CMK (cell line): ENCODE measurements around the gene CCAR1.
"Not testable (repeated sequence)": the region's sequence is repeated elsewhere in the genome, so short reads cannot be mapped to it uniquely, and the experiment has no call there.

Source experiments
- DNase-seq: peaks from one replicate; pipeline ENCODE4 v3.0.0-alpha.2; 2010; ENCODE audit warnings: low read depth

CCAR1 gene

GRCh38 chr10:68759223-68759863 is 38.3 kb downstream of the CCAR1 start:
- no peak for DNase-seq

- no peak for DNase-seq
Measured at GRCh38 chr10:68759967-68760366, 38.9 kb downstream of the CCAR1 start.

DNA sequence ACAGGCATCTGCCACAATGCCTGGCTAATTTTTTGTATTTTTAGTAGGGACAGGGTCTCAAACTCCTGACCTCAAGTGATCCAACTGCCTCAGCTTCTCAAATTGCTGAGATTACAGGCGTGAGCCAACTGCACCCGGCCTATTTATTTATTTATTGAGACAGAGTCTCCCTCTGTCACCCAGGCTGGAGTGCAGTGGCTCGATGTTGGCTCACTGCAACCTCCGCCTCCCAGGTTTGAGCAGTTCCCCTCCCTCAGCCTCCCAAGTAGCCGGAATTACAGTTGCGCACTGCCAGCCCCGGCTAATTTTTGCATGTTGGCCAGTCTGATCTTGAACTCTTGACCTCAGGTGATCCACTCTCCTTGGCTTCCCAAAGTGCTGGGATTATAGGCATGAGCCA is 46.4 kb downstream of the CCAR1 start:
- DNase-seq, result not testable (repeated sequence)

DNA sequence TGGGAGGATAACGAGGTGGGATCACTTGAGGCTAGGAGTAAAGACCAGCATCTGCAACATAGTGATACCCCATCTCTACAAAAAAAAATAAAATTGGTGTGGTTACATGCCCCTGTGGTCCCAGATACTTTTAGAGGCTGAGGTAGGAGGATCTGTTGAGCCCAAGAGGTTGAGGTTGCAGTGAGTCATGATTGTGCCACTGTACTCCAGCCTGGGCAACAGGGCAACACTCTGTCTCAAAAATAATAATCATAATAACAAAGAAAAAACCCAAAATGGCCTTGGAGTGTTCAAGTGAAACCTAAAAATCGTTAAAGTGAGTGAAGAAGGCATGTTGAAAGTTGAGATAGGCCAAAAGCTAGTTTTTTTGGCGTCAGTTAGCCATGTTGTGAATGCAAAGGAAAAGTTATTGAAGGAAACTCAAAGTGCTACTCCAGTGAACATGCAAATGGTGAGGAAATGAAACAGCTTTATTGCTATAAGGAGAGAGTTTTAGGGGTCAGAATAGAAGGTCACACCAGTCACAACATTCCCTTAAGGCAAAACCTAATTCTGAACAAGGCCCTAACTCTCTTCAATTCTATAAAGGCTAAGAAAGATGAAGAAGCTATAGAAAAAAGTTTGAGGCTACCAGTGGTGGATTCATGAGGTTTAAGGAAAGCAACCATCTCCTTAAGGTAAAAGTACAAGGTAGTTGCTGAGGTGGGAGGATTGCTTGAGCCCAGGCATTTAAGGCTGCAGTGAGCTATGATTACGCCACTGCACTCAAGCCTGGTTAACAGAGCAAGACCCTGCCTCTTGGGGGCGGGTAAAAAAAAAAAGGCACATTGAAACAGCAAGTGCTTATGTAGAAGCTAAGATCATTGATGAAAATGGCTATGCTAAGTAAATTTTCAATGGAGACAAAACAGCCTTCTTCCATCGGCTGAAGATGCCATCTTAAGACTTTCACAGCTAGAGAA is 60.9 kb downstream of the CCAR1 start:
- no peak for DNase-seq

- DNase-seq, result no peak
Measured at GRCh38 chr10:68784476-68784875, 63.4 kb downstream of the CCAR1 start.

DNA sequence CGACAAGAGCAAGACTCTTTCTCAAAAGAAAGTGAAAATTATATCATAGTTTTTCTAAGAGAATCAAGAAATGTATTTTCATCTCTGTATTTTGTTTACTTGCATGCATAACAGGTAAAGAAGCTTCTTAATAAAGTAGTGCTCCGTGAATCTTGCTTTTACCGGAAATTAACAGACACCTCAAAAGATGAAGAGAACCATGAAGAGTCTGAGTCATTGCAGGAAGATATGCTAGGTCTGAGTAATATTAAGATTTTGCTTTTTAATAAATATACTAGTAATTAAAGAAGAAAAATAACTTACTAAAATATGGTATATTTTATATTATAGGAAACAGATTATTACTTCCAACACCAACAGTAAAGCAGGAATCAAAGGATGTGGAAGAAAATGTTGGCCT is 66.8 kb downstream of the CCAR1 start:
- no peak for DNase-seq

GRCh38 chr10:68790476-68790875 is 69.4 kb downstream of the CCAR1 start:
- DNase-seq, result no peak

DNA sequence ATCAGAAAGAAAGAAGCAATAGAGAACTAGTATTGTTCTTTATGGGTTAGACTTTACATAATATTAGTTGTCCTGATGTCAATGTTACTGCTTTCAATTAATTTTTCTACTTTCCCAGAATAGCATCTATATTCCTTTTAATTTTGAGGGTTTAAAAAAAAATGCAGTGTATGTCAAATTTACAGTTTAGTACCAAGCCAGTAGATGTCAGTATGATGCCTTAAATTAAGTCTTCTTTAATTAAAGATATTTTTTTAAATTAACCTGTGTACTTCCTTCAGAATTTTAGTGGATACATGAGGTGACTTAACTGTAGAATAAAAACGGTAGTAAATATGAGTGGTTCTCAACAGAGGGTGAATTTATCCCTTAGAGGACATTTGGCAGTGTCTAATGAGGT is 71.1 kb downstream of the CCAR1 start:
- no peak for DNase-seq

DNA sequence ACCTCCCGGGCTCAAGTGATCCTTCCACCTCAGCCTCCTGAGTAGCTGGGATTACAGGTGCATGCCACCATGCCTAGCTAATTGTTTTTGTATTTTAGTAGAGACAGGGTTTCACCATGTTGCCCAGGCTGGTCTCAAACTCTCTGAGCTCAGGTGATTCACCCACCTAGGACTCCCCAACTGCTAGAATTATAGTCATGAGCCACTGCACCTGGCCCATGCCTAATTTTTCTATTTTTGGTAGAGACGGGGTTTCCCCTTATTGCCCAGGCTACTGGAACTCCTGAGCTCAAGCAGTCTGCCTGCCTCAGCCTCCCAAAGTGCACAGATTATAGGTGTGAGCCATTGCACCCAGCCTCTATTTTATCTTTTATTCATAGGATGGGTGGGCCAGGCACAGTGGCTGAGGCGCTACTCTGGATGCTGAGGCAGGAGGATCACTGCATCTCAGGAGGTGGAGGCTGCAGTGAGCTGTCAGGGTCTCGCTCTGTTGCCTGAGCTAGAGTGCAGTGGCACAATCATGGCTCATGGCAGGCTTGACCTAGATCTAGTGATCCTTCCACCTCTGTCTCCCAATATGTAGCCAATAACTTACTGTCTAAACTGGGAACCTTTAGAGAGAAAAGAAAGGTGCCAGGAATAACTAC is 75.0 kb downstream of the CCAR1 start:
- DNase-seq, result no peak

DNA sequence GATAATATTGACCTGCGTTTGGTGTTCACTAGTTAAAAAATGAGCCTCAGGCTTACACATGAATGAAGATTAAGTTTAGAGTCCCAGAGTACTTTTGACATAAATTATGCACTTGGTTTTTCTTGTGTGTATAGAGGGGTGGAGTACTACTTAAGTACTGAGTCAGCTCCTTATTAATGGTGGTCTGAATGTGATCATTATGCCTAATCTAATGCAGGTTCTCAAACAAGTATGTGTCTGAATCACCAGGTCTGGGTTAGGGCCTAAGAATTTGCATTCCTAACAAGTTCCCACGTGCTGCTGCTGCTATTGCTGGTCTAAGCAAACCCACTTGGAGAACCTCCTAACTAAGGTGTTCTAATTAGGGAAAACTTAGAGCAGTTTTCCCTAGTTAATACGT is 75.6 kb downstream of the CCAR1 start:
- DNase-seq, result no peak

- no peak for DNase-seq
Measured at GRCh38 chr10:68800211-68800610, 79.2 kb downstream of the CCAR1 start.

DNA sequence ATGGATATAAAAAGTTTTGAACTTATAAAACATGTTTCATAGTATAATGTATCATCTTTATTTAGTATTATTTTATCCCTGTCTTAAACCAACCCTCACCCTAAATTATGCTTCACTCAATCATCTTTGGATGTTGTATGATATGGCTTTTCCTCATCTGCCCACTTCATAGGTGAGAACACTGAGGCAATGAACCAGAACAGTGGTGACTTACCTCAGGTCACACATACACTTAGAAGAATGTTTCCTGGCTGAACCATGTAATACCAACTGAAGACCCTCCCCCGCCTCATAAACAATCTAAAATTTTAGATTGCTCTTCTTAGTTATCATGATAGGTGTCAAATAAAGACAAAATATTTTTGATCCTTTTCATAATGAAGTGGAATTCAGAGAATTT is 83.7 kb downstream of the CCAR1 start:
- DNase-seq, result no peak

- not testable (repeated sequence) for DNase-seq
Measured at GRCh38 chr10:68810830-68811229, 89.8 kb downstream of the CCAR1 start.

GRCh38 chr10:68811314-68812009 is 90.4 kb downstream of the CCAR1 start:
- DNase-seq, result no peak

GRCh38 chr10:68812420-68812819 is 91.4 kb downstream of the CCAR1 start:
- no peak for DNase-seq

- no peak for DNase-seq
Measured at GRCh38 chr10:68813559-68813958, 92.5 kb downstream of the CCAR1 start.

DNA sequence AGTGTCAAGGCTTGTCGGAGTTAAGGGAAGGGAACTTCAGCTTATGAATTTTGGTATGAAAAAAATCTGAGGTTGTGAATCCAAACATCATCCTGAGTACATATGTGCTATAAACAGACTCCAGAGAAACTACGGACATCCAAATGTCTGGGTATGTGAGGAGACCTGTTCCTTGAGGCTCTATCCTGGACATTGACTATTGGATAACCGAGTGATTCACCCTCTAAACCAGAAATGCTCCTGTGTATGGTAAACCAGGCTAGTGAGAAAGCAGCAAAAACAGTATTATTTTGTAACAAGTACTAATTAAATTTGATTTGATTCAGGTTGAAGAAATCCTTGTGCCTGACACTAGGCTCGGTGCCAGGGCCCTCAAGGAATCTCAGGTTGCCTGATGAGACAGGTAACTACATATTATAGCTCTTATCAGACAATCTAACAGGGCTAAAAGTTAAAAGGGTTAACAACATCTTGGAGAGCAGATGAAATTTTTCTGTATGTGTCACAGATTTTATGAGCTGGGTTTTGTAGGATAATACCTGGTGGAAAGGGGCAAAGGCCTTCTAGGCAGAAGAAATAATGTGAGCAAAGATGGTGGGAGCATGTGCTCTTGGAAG is 95.9 kb downstream of the CCAR1 start:
- no peak for DNase-seq

DNA sequence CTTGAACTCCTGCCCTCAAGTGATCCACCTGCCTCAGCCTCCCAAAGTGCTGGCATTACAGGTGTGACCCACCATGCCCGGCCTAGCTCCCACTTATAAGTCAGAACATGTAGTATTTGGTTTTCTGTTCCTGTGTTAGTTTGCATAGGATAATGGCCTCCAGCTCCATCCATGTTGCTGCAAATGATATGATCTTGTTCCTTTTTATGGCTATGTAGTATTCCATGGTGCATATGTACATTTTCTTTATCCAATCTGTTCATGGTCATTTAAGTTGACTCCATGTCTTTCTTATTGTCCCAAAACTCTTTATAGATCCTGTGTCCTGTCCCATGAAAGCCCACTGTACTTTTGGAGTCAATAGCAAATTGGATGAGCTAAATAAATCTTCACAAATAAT is 99.3 kb downstream of the CCAR1 start:
- DNase-seq, result not testable (repeated sequence)

DNA sequence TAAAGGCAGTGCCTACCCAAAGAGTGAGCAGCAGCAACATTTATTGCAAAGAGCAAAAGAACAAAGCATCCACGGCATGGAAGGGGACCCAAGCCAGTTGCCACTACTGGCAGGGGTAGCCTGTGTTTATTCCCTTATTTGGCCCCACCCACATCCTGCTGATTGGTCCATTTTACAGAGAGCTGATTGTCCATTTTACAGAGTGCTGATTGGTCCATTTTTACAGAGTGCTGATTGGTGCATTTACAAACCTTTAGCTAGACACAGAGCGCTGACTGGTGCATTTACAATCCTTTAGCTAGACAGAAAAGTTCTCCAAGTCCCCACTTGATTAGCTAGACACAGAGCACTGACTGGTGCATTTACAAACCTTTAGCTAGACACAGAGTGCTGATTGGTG is 101.6 kb downstream of the CCAR1 start:
- not testable (repeated sequence) for DNase-seq

- DNase-seq, result no peak
Measured at GRCh38 chr10:68826764-68827591, 105.9 kb downstream of the CCAR1 start, which contains the start of gene STOX1. TSS of gene STOX1 (plus strand) at chr10:68827531. CDS start at chr10:68827624, 93 bp downstream.

- not testable (repeated sequence) for DNase-seq
Measured at GRCh38 chr10:68827592-68827959, 106.5 kb downstream of the CCAR1 start.
